ENCODE results near the gene SCLY. TPM values are rescaled to one million over a fixed set of nuclear protein-coding genes. Genes with fewer than 3 reads are reported as not detected.

SCLY gene
- total and polyA plus RNA-seq, 2 experiments from 2014 or later = 12.7 to 21.1 TPM

- Histone ChIP-seq H3K9me3 (ENCODE audit: low read depth) (no peaks in the 10 kb centered on the region), H2AFZ (no peak overlapping the region), H3K4me3 (no peak overlapping the region), H3K27ac (no peak overlapping the region), H3K79me2 (no peaks in the 10 kb centered on the region), H3K4me1 (ENCODE audit: insufficient read depth) (no peaks in the 10 kb centered on the region), H3K36me3 (replicated peaks; ENCODE audit: insufficient read depth, low read depth) (no peaks in the 10 kb centered on the region), H3K27me3 (peaks cover 6% of the 10 kb centered on the region), H4K20me1 (ENCODE audit: insufficient read depth, poor library complexity, severe bottlenecking) (no peaks in the 10 kb centered on the region), H3K4me2 (no peak overlapping the region), H3K9me2 (replicated peaks; ENCODE audit: insufficient read depth) (no peaks in the 10 kb centered on the region)
- DNase-seq (ENCODE audit: low spot score) = no peak
- TF ChIP-seq EZH2phosphoT487 (IDR thresholded peaks at IDR 0.05; ENCODE audit: low read depth, severe bottlenecking, unreplicated experiment) (no peak), EZH2 (IDR thresholded peaks at IDR 0.05; ENCODE audit: borderline replicate concordance) (no peak), CTCF (IDR thresholded peaks at IDR 0.05; ENCODE audit: poor library complexity) (no peak)
- 84% methylated on average over 20 of the region's 22 CpGs for WGBS (ENCODE audit: low lambda C conversion rate, missing lambda C conversion rate)
Measured at GRCh38 chr2:238123218-238123971, 62.6 kb downstream of the SCLY start.

GRCh38 chr2:238123991-238124470 is 63.2 kb downstream of the SCLY start:
- Histone ChIP-seq H3K36me3 (replicated peaks; ENCODE audit: insufficient read depth, low read depth) (no peaks in the 10 kb centered on the region), H4K20me1 (ENCODE audit: insufficient read depth, poor library complexity, severe bottlenecking) (no peaks in the 10 kb centered on the region), H3K9me2 (replicated peaks; ENCODE audit: insufficient read depth) (no peaks in the 10 kb centered on the region), H2AFZ (no peak overlapping the region), H3K4me2 (no peak overlapping the region), H3K27ac (no peak overlapping the region), H3K4me3 (no peak overlapping the region), H3K27me3 (peaks cover 6% of the 10 kb centered on the region), H3K9me3 (ENCODE audit: low read depth) (no peaks in the 10 kb centered on the region), H3K79me2 (no peaks in the 10 kb centered on the region), H3K4me1 (ENCODE audit: insufficient read depth) (no peaks in the 10 kb centered on the region)
- 86% methylated on average over 13 of the region's 14 CpGs for WGBS (ENCODE audit: low lambda C conversion rate, missing lambda C conversion rate)
- no peak for DNase-seq (ENCODE audit: low spot score)
- TF ChIP-seq CTCF (IDR thresholded peaks at IDR 0.05; ENCODE audit: poor library complexity) (no peak), EZH2 (IDR thresholded peaks at IDR 0.05; ENCODE audit: borderline replicate concordance) (no peak)

GRCh38 chr2:238124488-238125126 is 63.8 kb downstream of the SCLY start:
- no peaks in the 10 kb centered on the region for H4K20me1 ChIP-seq (ENCODE audit: insufficient read depth, poor library complexity, severe bottlenecking)
- no peak overlapping the region for H3K4me3 ChIP-seq
- H3K4me1 ChIP-seq (ENCODE audit: insufficient read depth) = no peaks in the 10 kb centered on the region
- no peak overlapping the region for H3K27ac ChIP-seq
- no peaks in the 10 kb centered on the region for H3K36me3 ChIP-seq (replicated peaks; ENCODE audit: insufficient read depth, low read depth)
- DNase-seq (ENCODE audit: low spot score) = no peak
- H3K9me2 ChIP-seq (replicated peaks; ENCODE audit: insufficient read depth) = no peaks in the 10 kb centered on the region
- H3K4me2 ChIP-seq = no peak overlapping the region
- TF ChIP-seq EZH2phosphoT487 (IDR thresholded peaks at IDR 0.05; ENCODE audit: low read depth, severe bottlenecking, unreplicated experiment) = no peak
- TF ChIP-seq CTCF (IDR thresholded peaks at IDR 0.05; ENCODE audit: poor library complexity) = no peak
- no peak for TF ChIP-seq EZH2 (IDR thresholded peaks at IDR 0.05; ENCODE audit: borderline replicate concordance)
- H3K9me3 ChIP-seq (ENCODE audit: low read depth) = no peaks in the 10 kb centered on the region
- H2AFZ ChIP-seq = no peak overlapping the region
- H3K79me2 ChIP-seq = no peaks in the 10 kb centered on the region
- 95% methylated on average over 18 of the region's 19 CpGs for WGBS (ENCODE audit: low lambda C conversion rate, missing lambda C conversion rate)
- peaks cover 6% of the 10 kb centered on the region for H3K27me3 ChIP-seq

All from hepatocyte (in vitro differentiated cells).